Activated T-helper 1 cell treated with anti-CD3 and anti-CD28 coated beads, Interleukin-12 subunit alpha, Interleukin-12 subunit beta, Interleukin-2, Interleukin-4 antibody, amounts not matched to agents 30 ng/mL and 10 ng/mL and 1 ng/mL, durations not matched to agents 14 hours and 24 hours and 36 hours (primary cell): ENCODE data around the gene FBXO33. TPM values are rescaled to one million over a fixed set of nuclear protein-coding genes. Genes with fewer than 3 reads are reported as not detected.

Experiments used
- DNase-seq: peaks from one replicate; pipeline ENCODE4 v3.0.0; 2021; ENCODE audit warnings: low spot score
- H3K27ac Mint-ChIP-seq: one replicate; pipeline ENCODE4 v1.8.0; 2021; ENCODE audit warnings: mild to moderate bottlenecking, mixed read lengths
- H3K27me3 Mint-ChIP-seq: one replicate; pipeline ENCODE4 v1.8.0; 2022; ENCODE audit warnings: mild to moderate bottlenecking, moderate library complexity, mixed read lengths; ENCODE audit not compliant: insufficient read depth
- H3K36me3 Mint-ChIP-seq: one replicate; pipeline ENCODE4 v1.8.0; 2021; ENCODE audit warnings: low read depth, mixed read lengths
- H3K4me1 Mint-ChIP-seq: one replicate; pipeline ENCODE4 v1.8.0; 2021; ENCODE audit warnings: low read depth, mixed read lengths
- H3K4me3 Mint-ChIP-seq: one replicate; pipeline ENCODE4 v1.8.0; 2021; ENCODE audit warnings: mild to moderate bottlenecking, moderate library complexity, mixed read lengths
- H3K9me3 Mint-ChIP-seq: one replicate; pipeline ENCODE4 v1.8.0; 2021; ENCODE audit warnings: mixed read lengths
- intact Hi-C: fragments of 100-400 bp; cut with micrococcal nuclease; formaldehyde crosslinking; loops from one replicate; pipeline ENCODE4 v1.15.1; 2024
- total RNA-seq: library from RNA; stranded (reverse); gene quantifications from 2 replicates; pipeline ENCODE4 v1.2.3, GENCODE V29; 2022

FBXO33 gene
- total RNA-seq, 1 donor from 2014 or later: 18.1 TPM

GRCh38 chr14:39442293-39442692 lies 10.1 kb upstream of the FBXO33 start:
- H3K36me3 Mint-ChIP-seq: no peaks in the 10 kb centered on the region
- DNase-seq: no peak
- peaks cover 17% of the 10 kb centered on the region for H3K4me1 Mint-ChIP-seq
- H3K27ac Mint-ChIP-seq: no peak overlapping the region
- no peak overlapping the region for H3K4me3 Mint-ChIP-seq
- H3K27me3 Mint-ChIP-seq: no peaks in the 10 kb centered on the region
- H3K9me3 Mint-ChIP-seq: peaks cover 2% of the 10 kb centered on the region
- intact Hi-C loops: no loop called here

GRCh38 chr14:39441805-39442204 lies 9.6 kb upstream of the FBXO33 start:
- intact Hi-C loops: no loop called here
- Mint-ChIP-seq H3K4me1 (peaks cover 12% of the 10 kb centered on the region), H3K36me3 (no peaks in the 10 kb centered on the region), H3K27me3 (no peaks in the 10 kb centered on the region), H3K4me3 (no peak overlapping the region), H3K27ac (no peak overlapping the region), H3K9me3 (peaks cover 2% of the 10 kb centered on the region)
- DNase-seq: no peak

- Mint-ChIP-seq H3K9me3 (peaks cover 2% of the 10 kb centered on the region), H3K27me3 (no peaks in the 10 kb centered on the region), H3K4me1 (peaks cover 4% of the 10 kb centered on the region), H3K36me3 (peaks cover 2% of the 10 kb centered on the region), H3K4me3 (no peak overlapping the region), H3K27ac (no peak overlapping the region)
- intact Hi-C loops: no loop called here
- no peak for DNase-seq
Measured at GRCh38 chr14:39440975-39441374, 8.7 kb upstream of the FBXO33 start.

- Mint-ChIP-seq H3K27me3 (no peaks in the 10 kb centered on the region), H3K4me3 (no peak overlapping the region), H3K4me1 (peaks cover 18% of the 10 kb centered on the region), H3K27ac (no peak overlapping the region), H3K9me3 (peaks cover under 1% of the 10 kb centered on the region), H3K36me3 (peaks cover 2% of the 10 kb centered on the region)
- DNase-seq: no peak
- intact Hi-C loops: loop anchor here (10.0 kb wide), 1 partner anchor 1370 kb away; no protein-coding TSS in a partner anchor
Measured at GRCh38 chr14:39435241-39435640, 3.0 kb upstream of the FBXO33 start.

GRCh38 chr14:39434401-39434800 lies 2.2 kb upstream of the FBXO33 start:
- intact Hi-C loops: loop anchor here (10.0 kb wide), 1 partner anchor 1370 kb away; no protein-coding TSS in a partner anchor
- no peaks in the 10 kb centered on the region for H3K27me3 Mint-ChIP-seq

GRCh38 chr14:39433452-39433813 lies 1.2 kb upstream of the FBXO33 start:
- no peak for DNase-seq
- Mint-ChIP-seq H3K27ac (peak overlapping the region; percentile 90), H3K27me3 (no peaks in the 10 kb centered on the region), H3K4me1 (peaks cover 36% of the 10 kb centered on the region), H3K9me3 (no peaks in the 10 kb centered on the region), H3K36me3 (peaks cover 2% of the 10 kb centered on the region), H3K4me3 (peak overlapping the region; percentile 99)
- intact Hi-C loops: loop anchor here (1.0 to 10.0 kb wide), 3 partner anchors 13 to 1369 kb away; no protein-coding TSS in a partner anchor

More at GRCh38 chr14:39434401-39434800, 2.2 kb upstream of the FBXO33 start:
- Mint-ChIP-seq H3K9me3 (no peaks in the 10 kb centered on the region), H3K36me3 (peaks cover 2% of the 10 kb centered on the region), H3K4me3 (no peak overlapping the region), H3K4me1 (peaks cover 27% of the 10 kb centered on the region), H3K27ac (no peak overlapping the region)
- no peak for DNase-seq

GRCh38 chr14:39432619-39433451 lies 602 bp upstream of the FBXO33 start:
- DNase-seq: peak; percentile 72
- intact Hi-C loops: loop anchor here (1.0 to 10.0 kb wide), 9 partner anchors 13 to 1368 kb away; partner anchors contain the start of genes GEMIN2, PNN, SEC23A and TRAPPC6B
- H3K36me3 Mint-ChIP-seq: peaks cover 2% of the 10 kb centered on the region
- no peaks in the 10 kb centered on the region for H3K27me3 Mint-ChIP-seq
- H3K27ac Mint-ChIP-seq: peak overlapping the region; percentile 90
- peaks cover 41% of the 10 kb centered on the region for H3K4me1 Mint-ChIP-seq
- H3K4me3 Mint-ChIP-seq: peak overlapping the region; percentile 99
- H3K9me3 Mint-ChIP-seq: no peaks in the 10 kb centered on the region

GRCh38 chr14:39431416-39432178 lies 636 bp downstream of the FBXO33 start:
- intact Hi-C loops: loop anchor here (1.0 to 10.0 kb wide), 8 partner anchors 49 to 1367 kb away; partner anchors contain the start of genes GEMIN2, PNN, SEC23A and TRAPPC6B
- peak; percentile 48 for DNase-seq
- H3K9me3 Mint-ChIP-seq: no peaks in the 10 kb centered on the region
- peaks cover 47% of the 10 kb centered on the region for H3K4me1 Mint-ChIP-seq
- peak overlapping the region; percentile 100 for H3K27ac Mint-ChIP-seq
- H3K36me3 Mint-ChIP-seq: peaks cover 2% of the 10 kb centered on the region
- peak overlapping the region; percentile 99 for H3K4me3 Mint-ChIP-seq
- no peaks in the 10 kb centered on the region for H3K27me3 Mint-ChIP-seq

- peaks cover 52% of the 10 kb centered on the region for H3K4me1 Mint-ChIP-seq
- no peaks in the 10 kb centered on the region for H3K27me3 Mint-ChIP-seq
- no peaks in the 10 kb centered on the region for H3K9me3 Mint-ChIP-seq
- H3K4me3 Mint-ChIP-seq: peak overlapping the region; percentile 94
- peak overlapping the region; percentile 94 for H3K27ac Mint-ChIP-seq
- H3K36me3 Mint-ChIP-seq: peaks cover 4% of the 10 kb centered on the region
- DNase-seq: no peak
- intact Hi-C loops: loop anchor here (10.0 kb wide), 1 partner anchor 1366 kb away; no protein-coding TSS in a partner anchor
Measured at GRCh38 chr14:39430762-39431415, 1.3 kb downstream of the FBXO33 start.

GRCh38 chr14:39428118-39428517 lies 4.1 kb downstream of the FBXO33 start:
- intact Hi-C loops: loop anchor here (5.0 kb wide), 1 partner anchor 61 kb away; no protein-coding TSS in a partner anchor
- Mint-ChIP-seq H3K27me3 (no peaks in the 10 kb centered on the region), H3K27ac (no peak overlapping the region), H3K4me1 (peaks cover 53% of the 10 kb centered on the region), H3K36me3 (peaks cover 4% of the 10 kb centered on the region), H3K9me3 (no peaks in the 10 kb centered on the region), H3K4me3 (no peak overlapping the region)
- DNase-seq: no peak

- Mint-ChIP-seq H3K9me3 (no peaks in the 10 kb centered on the region), H3K4me3 (no peak overlapping the region), H3K36me3 (peaks cover 5% of the 10 kb centered on the region), H3K4me1 (peaks cover 58% of the 10 kb centered on the region), H3K27ac (no peak overlapping the region), H3K27me3 (no peaks in the 10 kb centered on the region)
- intact Hi-C loops: loop anchor here (1.0 to 5.0 kb wide), 2 partner anchors 59 to 319 kb away; no protein-coding TSS in a partner anchor
- no peak for DNase-seq
Measured at GRCh38 chr14:39426605-39427004, 5.6 kb downstream of the FBXO33 start.

- Mint-ChIP-seq H3K36me3 (peaks cover 5% of the 10 kb centered on the region), H3K4me3 (no peak overlapping the region), H3K4me1 (peaks cover 54% of the 10 kb centered on the region), H3K9me3 (no peaks in the 10 kb centered on the region), H3K27ac (no peak overlapping the region), H3K27me3 (no peaks in the 10 kb centered on the region)
- intact Hi-C loops: loop anchor here (1.0 to 5.0 kb wide), 2 partner anchors 59 to 319 kb away; no protein-coding TSS in a partner anchor
- no peak for DNase-seq
Measured at GRCh38 chr14:39425947-39426346, 6.3 kb downstream of the FBXO33 start.
